ENCODE data around the gene RAB18. TPM values are rescaled to one million over a fixed set of nuclear protein-coding genes. Genes with fewer than 3 reads are reported as not detected.

Gene RAB18
- total and polyA plus RNA-seq, 7 donors: 37.5 to 83.7 (median 53.2) TPM

DNA sequence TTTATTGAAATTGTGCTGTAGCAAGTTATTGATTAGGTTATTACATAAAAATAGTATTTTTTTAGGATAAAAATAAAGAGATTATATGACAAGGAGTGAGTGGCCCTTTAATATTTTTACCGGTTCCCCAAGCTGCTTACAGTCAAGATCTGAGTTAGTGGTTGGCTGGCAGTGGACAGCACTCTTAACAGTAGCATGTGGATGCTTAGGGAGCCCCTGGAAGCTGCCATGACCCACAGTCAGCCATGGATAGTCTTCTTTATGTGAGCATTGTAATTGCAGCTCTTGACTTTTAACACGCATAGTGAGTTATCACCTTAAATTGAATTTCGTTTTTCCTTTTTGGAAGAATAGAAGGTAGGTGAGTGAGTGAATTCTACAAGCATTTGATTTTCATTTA, 22.1 kb downstream of the RAB18 start:
- intact Hi-C loops (cut with DNase I): no loop called here
- no peak for DNase-seq
- TF ChIP-seq POLR2A (IDR thresholded peaks at IDR 0.05): no peak
- no peak for TF ChIP-seq POLR2AphosphoS5 (IDR thresholded peaks at IDR 0.05)
- TF ChIP-seq, protein P1, sequence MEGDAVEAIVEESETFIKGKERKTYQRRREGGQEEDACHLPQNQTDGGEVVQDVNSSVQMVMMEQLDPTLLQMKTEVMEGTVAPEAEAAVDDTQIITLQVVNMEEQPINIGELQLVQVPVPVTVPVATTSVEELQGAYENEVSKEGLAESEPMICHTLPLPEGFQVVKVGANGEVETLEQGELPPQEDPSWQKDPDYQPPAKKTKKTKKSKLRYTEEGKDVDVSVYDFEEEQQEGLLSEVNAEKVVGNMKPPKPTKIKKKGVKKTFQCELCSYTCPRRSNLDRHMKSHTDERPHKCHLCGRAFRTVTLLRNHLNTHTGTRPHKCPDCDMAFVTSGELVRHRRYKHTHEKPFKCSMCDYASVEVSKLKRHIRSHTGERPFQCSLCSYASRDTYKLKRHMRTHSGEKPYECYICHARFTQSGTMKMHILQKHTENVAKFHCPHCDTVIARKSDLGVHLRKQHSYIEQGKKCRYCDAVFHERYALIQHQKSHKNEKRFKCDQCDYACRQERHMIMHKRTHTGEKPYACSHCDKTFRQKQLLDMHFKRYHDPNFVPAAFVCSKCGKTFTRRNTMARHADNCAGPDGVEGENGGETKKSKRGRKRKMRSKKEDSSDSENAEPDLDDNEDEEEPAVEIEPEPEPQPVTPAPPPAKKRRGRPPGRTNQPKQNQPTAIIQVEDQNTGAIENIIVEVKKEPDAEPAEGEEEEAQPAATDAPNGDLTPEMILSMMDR (IDR thresholded peaks at IDR 0.05): no peak
- TF ChIP-seq EP300 (IDR thresholded peaks at IDR 0.05): no peak
- Histone ChIP-seq H3K4me3 (no peak overlapping the region), H3K36me3 (no peaks in the 10 kb centered on the region), H3K27me3 (no peaks in the 10 kb centered on the region), H3K4me1 (peaks cover 0 to 74% (median 46%) of the 10 kb centered on the region in 4 donors), H3K9me3 (no peaks in the 10 kb centered on the region), H3K27ac (peak overlapping the region in 2 of 4 donors; percentile 3 to 41)
- 92 to 95% methylated on average over 3 of the region's 3 CpGs for WGBS, 2 donors

DNA sequence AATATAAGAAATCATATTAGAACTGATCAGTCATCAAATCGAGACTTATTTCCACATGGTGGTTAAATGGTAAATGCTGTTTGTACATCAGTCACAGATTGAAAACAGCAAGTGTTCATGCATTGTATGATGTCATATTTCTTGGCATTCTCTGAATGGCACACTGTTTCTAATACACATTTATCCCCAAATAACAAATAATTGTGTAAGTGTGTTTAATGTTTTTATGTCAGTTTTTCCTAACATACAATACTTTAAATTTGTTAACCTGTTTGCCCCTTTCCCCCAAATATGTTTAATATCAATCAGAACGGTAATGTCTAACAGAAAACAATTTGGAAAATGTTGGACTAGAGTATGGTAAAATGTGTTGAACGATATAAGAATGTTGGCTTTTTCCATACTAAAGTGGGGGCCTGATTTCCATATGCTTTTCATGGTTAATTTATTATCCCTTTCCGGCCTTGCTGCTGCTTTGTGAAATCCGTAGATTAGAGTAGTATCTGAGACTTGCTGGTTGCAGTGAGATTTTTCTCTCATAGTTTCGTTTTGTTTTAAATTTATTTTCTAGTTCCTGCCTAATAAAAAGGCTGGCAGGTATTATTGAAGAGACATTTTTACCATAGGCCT, 23.7 kb downstream of the RAB18 start:
- Histone ChIP-seq H3K36me3 (no peaks in the 10 kb centered on the region), H3K9me3 (no peaks in the 10 kb centered on the region), H3K27me3 (no peaks in the 10 kb centered on the region), H3K4me3 (no peak overlapping the region), H3K27ac (peak overlapping the region in 1 of 4 donors; percentile 42), H3K4me1 (peaks cover 0 to 83% (median 46%) of the 10 kb centered on the region in 4 donors)
- TF ChIP-seq POLR2A (IDR thresholded peaks at IDR 0.05): no peak
- no peak for TF ChIP-seq EP300 (IDR thresholded peaks at IDR 0.05)
- TF ChIP-seq, protein P1 (IDR thresholded peaks at IDR 0.05): no peak
- no peak for TF ChIP-seq POLR2AphosphoS5 (IDR thresholded peaks at IDR 0.05)
- 88 to 93% methylated on average over 6 of the region's 6 CpGs for WGBS, 2 donors
- no peak for DNase-seq
- intact Hi-C loops (cut with DNase I): no loop called here

DNA sequence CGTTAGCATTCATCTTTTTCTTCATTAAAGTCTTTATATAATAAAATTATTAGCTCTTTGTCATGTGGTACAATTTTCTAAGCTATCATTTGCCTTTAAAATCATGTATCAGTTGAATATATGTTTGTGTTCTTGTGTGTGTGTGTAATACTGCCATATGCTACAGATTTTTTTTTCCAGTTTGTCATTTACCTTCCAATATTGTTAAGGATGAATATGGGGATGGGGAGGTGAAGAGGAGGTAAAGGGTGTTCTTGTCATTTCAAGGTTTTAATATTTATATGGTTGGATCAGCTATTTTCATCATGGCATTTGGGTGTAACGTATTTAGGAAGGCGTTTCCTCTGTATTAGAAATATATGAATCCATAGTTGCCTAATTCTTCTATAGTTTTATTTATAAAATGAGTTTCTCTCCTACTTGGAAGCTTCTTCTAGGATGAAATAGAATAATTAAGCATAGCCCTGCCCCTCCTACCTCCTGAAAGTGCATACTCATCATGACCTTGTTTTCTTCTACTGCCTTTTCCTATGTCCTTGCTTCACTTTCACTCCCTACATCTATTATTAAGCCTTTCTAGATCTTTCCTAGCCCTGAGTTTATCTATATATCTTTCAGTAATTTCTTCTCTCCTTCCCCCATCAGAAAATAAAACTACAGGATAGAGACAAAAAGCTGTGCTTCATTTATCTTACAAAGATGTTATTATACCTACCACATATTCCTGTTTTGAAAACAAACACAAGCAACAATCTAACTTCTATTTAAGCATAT, 25.1 kb downstream of the RAB18 start:
- intact Hi-C loops (cut with DNase I): no loop called here
- no peak for DNase-seq
- Histone ChIP-seq H3K9me3 (no peaks in the 10 kb centered on the region), H3K27me3 (no peaks in the 10 kb centered on the region), H3K36me3 (peaks cover 0 to 7% (median 0%) of the 10 kb centered on the region in 4 donors), H3K4me1 (peaks cover 0 to 86% (median 48%) of the 10 kb centered on the region in 4 donors), H3K27ac (peak overlapping the region in 2 of 4 donors; percentile 19 to 42), H3K4me3 (no peak overlapping the region)
- TF ChIP-seq EP300 (IDR thresholded peaks at IDR 0.05): no peak
- no peak for TF ChIP-seq POLR2AphosphoS5 (IDR thresholded peaks at IDR 0.05)
- no peak for TF ChIP-seq POLR2A (IDR thresholded peaks at IDR 0.05)
- TF ChIP-seq, protein P1 (IDR thresholded peaks at IDR 0.05): no peak
- 96 to 97% methylated on average over 3 of the region's 3 CpGs for WGBS, 2 donors

DNA sequence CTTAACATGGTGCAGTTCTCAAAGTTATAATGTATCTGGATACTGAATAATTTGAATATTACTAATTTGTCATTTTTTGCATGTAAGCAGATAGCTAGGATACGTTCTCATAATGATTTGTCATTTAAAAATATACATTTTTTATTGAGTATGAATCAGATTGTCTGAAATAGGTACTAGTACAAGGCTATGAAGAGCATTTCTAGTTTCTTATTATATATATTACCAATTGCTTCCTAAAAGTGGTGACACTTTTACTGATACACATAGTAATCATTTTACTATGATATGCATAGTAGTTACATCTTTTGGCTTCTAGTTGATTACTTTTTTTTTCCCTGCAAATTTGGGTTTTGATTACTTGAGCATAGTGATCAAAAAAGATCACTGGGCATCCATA, 26.4 kb downstream of the RAB18 start:
- H3K4me1 ChIP-seq: peaks cover 0 to 74% (median 38%) of the 10 kb centered on the region in 4 donors
- no peak for TF ChIP-seq POLR2A (IDR thresholded peaks at IDR 0.05)
- TF ChIP-seq POLR2AphosphoS5 (IDR thresholded peaks at IDR 0.05): no peak
- TF ChIP-seq EP300 (IDR thresholded peaks at IDR 0.05): no peak
- TF ChIP-seq, protein P1 (IDR thresholded peaks at IDR 0.05): no peak
- intact Hi-C loops (cut with DNase I): loop anchor here (10.0 kb wide), 1 partner anchor 86 kb away; no protein-coding TSS in a partner anchor
- H3K36me3 ChIP-seq: peaks cover 0 to 20% (median 8%) of the 10 kb centered on the region in 4 donors
- DNase-seq: no peak
- WGBS, 2 donors: 83 to 88% methylated on average over 1 of the region's 1 CpG
- no peaks in the 10 kb centered on the region for H3K27me3 ChIP-seq
- H3K27ac ChIP-seq: no peak overlapping the region
- no peak overlapping the region for H3K4me3 ChIP-seq
- H3K9me3 ChIP-seq: no peaks in the 10 kb centered on the region
